Fibroblast of skin of left quadriceps (primary cell): ENCODE measurements around the gene GTPBP3.
A peak's percentile ranks its signal among the peaks of the same experiment; 100 is the strongest.
"Not testable (repeated sequence)": the region's sequence is repeated elsewhere in the genome, so short reads cannot be mapped to it uniquely, and the experiment has no call there.

Experiments
- DNase-seq, 2 experiments: peaks; one replicate each; pipeline ENCODE4 v3.0.0-alpha.2; 2013; ENCODE audit warnings: low read depth in 2 of 2

Gene GTPBP3

GRCh38 chr19:17341386-17341785 is 4.0 kb downstream of the GTPBP3 start:
- no peak for DNase-seq

DNA sequence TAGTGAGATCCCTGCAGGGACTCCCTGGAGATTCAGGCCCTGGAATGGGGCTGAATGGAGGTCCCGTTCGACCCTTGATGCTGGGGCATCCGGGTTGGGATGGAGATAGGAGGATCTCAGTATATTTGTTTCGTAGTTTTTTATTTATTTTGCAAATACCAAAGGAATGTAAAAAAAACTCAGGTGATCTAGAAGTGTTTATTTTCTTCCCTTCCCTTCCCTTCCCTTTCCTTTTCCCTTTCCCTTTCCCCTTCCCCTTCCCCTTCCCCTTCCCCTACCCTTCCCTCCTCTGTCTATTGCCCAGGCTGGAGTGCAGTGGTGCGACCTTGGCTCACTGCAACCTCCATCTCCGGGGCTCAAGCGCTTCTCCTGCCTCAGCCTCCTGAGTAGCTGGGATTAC is 4.5 kb downstream of the GTPBP3 start:
- DNase-seq, result no peak

DNA sequence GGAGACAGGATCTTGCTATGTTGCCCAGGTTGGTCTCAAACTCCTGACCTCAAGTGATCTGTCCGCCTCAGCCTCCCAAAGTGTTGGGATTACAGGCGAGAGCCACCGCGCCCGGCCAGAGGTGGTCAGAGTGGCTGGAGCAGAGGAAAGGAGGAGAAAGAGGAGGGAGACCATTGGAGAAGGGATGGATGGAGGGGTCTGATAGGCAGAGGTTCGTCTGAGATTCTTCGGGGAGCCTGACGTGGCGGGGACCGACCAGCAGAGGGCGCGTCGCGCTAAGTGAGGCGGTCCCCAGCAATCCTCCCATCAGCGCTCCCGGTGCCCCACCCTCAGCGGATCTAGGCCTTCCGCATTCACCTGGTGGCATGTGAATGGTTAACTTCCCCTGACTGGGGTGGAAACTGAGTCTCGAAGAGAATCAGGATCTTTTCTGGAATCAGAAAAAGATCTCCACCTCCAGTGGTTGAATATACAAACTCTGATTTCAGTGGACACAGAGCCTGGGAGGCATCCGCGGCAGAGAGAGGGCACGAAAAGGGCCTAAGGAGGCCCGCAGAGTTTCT is 8.8 kb downstream of the GTPBP3 start:
- peak; percentile 16 to 20 for DNase-seq

GRCh38 chr19:17347361-17347760 is 10.0 kb downstream of the GTPBP3 start:
- no peak for DNase-seq

GRCh38 chr19:17347877-17348276 is 10.5 kb downstream of the GTPBP3 start:
- DNase-seq, result no peak

DNA sequence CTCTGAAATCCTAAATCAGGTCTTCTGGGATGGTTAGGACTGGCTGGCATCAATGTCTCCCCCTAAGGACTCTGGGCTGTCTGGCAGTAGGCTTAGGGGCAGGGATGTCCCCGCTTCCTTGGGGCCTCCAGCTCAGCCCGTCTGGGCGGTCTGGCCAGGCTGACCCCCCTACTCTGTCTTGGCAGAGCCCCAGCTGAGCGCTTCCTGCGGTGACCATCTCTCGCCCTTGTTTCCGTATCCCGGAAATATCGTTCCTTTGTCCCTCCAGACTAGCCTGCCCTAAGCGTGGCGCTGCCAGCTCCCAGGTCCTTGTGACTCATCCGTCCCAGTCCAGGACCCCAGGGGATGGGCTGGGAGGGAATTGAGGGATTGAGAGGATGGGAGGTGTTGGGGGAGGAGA is 11.3 kb downstream of the GTPBP3 start:
- DNase-seq, result no peak

- no peak for DNase-seq
These were observed 14.6 kb downstream of the GTPBP3 start for GRCh38 chr19:17351815-17352435.

DNA sequence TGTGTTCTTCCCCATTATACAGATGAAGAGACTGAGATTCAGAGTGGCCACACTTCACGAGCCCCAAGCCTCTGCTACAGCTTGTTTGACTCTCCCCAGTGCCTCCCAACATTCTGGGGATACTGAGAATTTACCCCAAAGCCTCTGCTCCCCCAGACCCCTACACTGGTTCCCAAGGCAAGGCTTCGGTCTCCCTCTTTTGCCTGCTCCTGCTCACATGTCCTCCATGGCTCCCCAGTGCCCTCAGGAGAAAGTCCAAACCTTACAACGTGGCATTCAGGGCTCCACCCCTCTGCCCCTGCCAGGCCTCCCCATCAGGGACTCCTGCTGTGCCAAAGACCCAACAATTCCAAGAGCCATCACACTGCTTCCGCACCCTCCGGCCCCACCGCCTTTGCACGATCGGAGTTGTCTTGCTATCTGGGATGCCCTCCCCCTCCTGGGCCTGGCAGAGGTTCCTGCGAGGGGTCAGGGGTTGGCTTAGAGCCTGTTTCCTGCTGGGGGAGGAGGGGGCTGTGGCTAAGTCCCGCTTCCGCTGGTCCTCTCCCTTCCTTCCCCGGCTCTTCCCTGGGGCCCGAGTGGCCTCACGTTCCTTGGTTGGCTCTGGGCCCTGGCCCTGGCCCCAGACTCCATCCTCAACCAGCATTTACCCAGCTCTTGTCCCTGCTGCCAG is 15.4 kb downstream of the GTPBP3 start:
- DNase-seq, result no peak

- DNase-seq, result no peak
These were observed 16.0 kb downstream of the GTPBP3 start for GRCh38 chr19:17353386-17353785.

GRCh38 chr19:17357078-17357666 is 19.8 kb downstream of the GTPBP3 start:
- no peak for DNase-seq

GRCh38 chr19:17357724-17358123 is 20.4 kb downstream of the GTPBP3 start:
- no peak for DNase-seq

GRCh38 chr19:17358395-17358794 is 21.0 kb downstream of the GTPBP3 start:
- DNase-seq, result no peak

GRCh38 chr19:17359905-17360800 is 22.8 kb downstream of the GTPBP3 start:
- DNase-seq, result no peak

DNA sequence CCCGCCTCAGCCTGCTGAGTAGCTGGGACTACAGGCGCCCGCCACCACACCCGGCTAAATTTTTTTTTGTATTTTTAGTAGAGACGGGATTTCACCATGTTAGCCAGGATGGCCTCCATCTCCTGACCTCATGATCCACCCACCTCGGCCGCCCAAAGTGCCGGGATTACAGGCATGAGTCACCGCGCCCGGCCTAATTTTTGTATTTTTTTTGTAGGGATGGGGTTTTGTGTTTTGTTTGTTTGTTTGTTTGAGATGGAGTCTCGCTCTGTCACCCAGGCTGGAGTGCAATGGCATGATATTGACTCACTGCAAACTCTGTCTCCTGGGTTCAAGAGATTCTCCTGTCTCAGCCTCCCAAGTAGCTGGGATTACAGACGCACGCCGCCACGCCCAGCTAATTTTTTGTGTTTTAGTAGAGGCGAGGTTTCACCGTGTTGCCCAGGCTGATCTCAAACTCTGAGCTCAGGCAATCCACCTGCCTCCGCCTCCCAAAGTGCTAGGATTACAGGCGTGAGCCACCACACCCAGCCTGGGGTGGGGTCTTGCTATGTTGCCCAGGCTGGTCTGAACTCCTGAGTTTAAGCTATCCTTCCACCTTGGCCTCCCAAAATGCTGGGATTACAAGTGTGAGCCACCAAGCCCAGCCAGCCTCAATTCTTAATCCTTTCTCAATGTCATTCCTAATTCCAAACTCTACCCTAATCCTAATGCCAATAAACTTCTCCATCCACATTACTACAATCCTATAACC is 26.7 kb downstream of the GTPBP3 start:
- not testable (repeated sequence) for DNase-seq

- no peak for DNase-seq
These were observed 28.0 kb downstream of the GTPBP3 start for GRCh38 chr19:17365361-17365760.

- peak; percentile 17 to 20 for DNase-seq
These were observed 32.8 kb downstream of the GTPBP3 start for GRCh38 chr19:17370026-17370587.

DNA sequence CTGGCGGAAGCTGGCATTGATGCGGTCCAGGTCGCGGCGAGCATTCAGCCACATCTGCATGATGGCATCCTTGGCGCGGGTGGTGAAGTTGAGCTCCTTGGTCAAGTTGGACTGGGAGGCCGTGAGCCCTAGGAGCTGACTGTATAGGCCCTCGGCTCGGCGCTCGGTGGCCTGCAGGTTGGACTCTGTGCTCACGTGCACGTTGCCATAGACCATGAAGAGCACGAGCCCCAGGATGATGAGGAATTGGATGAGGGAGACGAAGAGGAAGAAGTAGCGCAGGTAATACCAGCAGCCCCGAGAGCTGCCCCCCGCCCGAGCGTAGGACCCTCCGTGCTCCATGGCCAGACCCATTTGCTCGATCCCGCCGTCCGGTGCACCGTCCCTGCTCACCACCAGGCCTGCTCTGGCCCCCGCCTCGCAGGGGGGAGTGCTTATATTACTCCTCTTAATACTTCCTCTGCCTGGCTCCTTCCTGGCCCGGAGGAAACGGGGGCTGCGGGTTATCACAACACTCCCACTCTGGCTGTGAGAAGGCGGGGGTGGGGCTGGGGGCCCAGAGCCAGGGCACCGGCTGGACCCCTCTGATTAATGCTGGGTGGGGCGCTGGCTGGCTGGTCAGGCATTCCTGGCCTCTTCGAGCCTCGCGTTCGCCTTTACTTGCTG is 39.7 kb downstream of the GTPBP3 start, which contains the start of gene PLVAP:
TSS of gene PLVAP (minus strand) at position 408 of the 666 bp plus-strand sequence. CDS start at position 354, 54 bp downstream.
- no peak for DNase-seq

GRCh38 chr19:17378271-17378670 is 40.9 kb downstream of the GTPBP3 start:
- DNase-seq, result no peak

GRCh38 chr19:17379221-17379631 is 41.9 kb downstream of the GTPBP3 start:
- DNase-seq, result no peak
